ENCODE data around the gene PKNOX2. TPM values are rescaled to one million over a fixed set of nuclear protein-coding genes. Genes with fewer than 3 reads are reported as not detected.

Gene PKNOX2
- total and polyA plus RNA-seq, 2 of the 4 experiments (the other 2 are of a cell fraction) = 0.72 to 2.3 TPM

DNA sequence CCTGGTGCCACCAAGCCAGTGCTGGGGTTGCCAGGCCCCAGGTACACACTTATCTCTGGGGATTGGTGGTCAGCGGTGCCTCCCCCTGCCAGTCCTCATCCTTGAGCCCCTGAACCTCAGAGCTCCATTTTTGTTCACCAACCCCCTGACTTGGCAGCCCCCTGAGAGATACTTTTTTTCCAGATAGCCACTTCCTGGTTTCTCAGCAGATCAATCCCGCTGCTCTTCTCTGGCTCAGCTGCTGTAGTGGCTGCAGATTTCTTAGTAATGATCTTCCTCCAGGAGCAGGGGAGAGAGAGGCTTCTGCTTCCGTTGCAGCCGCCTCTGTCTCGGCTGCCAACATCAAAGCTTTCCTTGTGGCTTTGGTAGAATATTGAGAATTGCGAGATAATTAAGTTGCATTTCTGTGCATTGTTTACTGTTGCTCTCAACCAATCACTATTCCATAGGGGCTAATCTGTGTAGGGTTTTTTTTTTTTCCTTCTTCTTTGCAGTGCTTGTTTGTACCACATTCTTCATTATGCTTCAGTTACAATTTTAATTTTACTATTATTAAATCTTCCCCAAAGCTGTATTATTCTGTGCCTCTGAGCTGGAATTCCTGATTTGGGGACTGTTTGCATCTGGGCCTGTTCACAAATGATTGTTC lies 92.1 kb downstream of the PKNOX2 start:
- WGBS, 2 experiments (ENCODE audit: extremely low coverage in 2 of 2, insufficient read length in 1 of 2) = 57% methylated on average over 1 of the region's 6 CpGs; no CpG with 5 or more reads in 1 of the 2 experiments
- in situ Hi-C loops (cut with MboI; ENCODE audit: low sequenced_read_pairs) (no loop called here), intact Hi-C loops (cut with micrococcal nuclease) (no loop called here), dilution Hi-C loops (cut with HindIII; ENCODE audit: low sequenced_read_pairs, unreplicated experiment) (no loop called here)
- Histone ChIP-seq H3K4me2 (ENCODE audit: low read depth, low read length) (no peak overlapping the region), H2BK15ac (ENCODE audit: low read depth, low read length) (no peak overlapping the region; the same call in 2 of the 3 replicates), H4K8ac (ENCODE audit: low read depth in 2 of 2, low read length in 2 of 2) (no peak overlapping the region; a peak in 1 of 4 replicates), H3K23ac (ENCODE audit: low read depth, low read length) (no peak overlapping the region), H2BK5ac (ENCODE audit: low read depth, low read length, poor library complexity, severe bottlenecking) (no peak overlapping the region), H2AK5ac (ENCODE audit: low read depth, low read length) (no peak overlapping the region), H3K14ac (replicated peaks; ENCODE audit: low read depth, low read length) (no peak overlapping the region), H3K27me3 (ENCODE audit: control insufficient read depth, insufficient read depth, low read length) (no peaks in the 10 kb centered on the region; the same call in 1 of the 2 replicates), H3K56ac (ENCODE audit: extremely low read depth, insufficient read depth, low read length) (no peak overlapping the region), H3K4ac (ENCODE audit: low read depth, low read length) (no peak overlapping the region), H3K9ac (ENCODE audit: low read depth, low read length) (no peak overlapping the region), H3K4me1 (ENCODE audit: control insufficient read depth, insufficient read depth, low read length) (peaks cover 7% of the 10 kb centered on the region; the same call in 1 of the 2 replicates), H4K91ac (ENCODE audit: insufficient read depth, low read depth, low read length) (no peak overlapping the region), H2AK9ac (replicated peaks; ENCODE audit: low read depth, low read length, poor library complexity) (no peak overlapping the region), H2BK120ac (ENCODE audit: low read depth, low read length) (no peak overlapping the region), H4K20me1 (ENCODE audit: insufficient read depth, low read length) (no peaks in the 10 kb centered on the region), H3K27ac (ENCODE audit: insufficient read depth, low read length) (no peak overlapping the region), H3K9me1 (ENCODE audit: insufficient read depth, low read length) (peaks cover 4% of the 10 kb centered on the region; the same call in 1 of the 2 replicates), H3K79me1 (ENCODE audit: low read depth in 1 of 2, low read length in 2 of 2) (no peaks in the 10 kb centered on the region), H3K9me3 (ENCODE audit: control insufficient read depth, insufficient read depth, low read length) (no peaks in the 10 kb centered on the region), H4K5ac (ENCODE audit: low read depth, low read length) (no peak overlapping the region; the same call in 1 of the 2 replicates), H3K36me3 (ENCODE audit: control insufficient read depth, insufficient read depth, low read length) (no peaks in the 10 kb centered on the region), H3K4me3 (ENCODE audit: insufficient read depth, low read depth, low read length) (no peak overlapping the region), H2BK20ac (ENCODE audit: low read depth, low read length) (no peak overlapping the region), H3K18ac (ENCODE audit: low read depth, low read length) (no peak overlapping the region; the same call in 1 of the 2 replicates), H2AFZ (replicated peaks; ENCODE audit: low read length, poor library complexity) (peak overlapping the region; percentile 28)
- DNase-seq (no peak), ATAC-seq (ENCODE audit: low read depth) (no peak)
- ChIA-PET POLR2A (ENCODE audit: unreplicated experiment) (interaction anchor here (0.8 kb wide), 1 partner anchor 41 kb away, joined by 3 read pairs; no protein-coding TSS in a partner anchor), CTCF (no interaction called here)
- TF ChIP-seq, protein P1, sequence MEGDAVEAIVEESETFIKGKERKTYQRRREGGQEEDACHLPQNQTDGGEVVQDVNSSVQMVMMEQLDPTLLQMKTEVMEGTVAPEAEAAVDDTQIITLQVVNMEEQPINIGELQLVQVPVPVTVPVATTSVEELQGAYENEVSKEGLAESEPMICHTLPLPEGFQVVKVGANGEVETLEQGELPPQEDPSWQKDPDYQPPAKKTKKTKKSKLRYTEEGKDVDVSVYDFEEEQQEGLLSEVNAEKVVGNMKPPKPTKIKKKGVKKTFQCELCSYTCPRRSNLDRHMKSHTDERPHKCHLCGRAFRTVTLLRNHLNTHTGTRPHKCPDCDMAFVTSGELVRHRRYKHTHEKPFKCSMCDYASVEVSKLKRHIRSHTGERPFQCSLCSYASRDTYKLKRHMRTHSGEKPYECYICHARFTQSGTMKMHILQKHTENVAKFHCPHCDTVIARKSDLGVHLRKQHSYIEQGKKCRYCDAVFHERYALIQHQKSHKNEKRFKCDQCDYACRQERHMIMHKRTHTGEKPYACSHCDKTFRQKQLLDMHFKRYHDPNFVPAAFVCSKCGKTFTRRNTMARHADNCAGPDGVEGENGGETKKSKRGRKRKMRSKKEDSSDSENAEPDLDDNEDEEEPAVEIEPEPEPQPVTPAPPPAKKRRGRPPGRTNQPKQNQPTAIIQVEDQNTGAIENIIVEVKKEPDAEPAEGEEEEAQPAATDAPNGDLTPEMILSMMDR (conservative IDR thresholded peaks at IDR 0.05; ENCODE audit: low read depth, low read length) = no peak
- TF ChIP-seq, protein P2, sequence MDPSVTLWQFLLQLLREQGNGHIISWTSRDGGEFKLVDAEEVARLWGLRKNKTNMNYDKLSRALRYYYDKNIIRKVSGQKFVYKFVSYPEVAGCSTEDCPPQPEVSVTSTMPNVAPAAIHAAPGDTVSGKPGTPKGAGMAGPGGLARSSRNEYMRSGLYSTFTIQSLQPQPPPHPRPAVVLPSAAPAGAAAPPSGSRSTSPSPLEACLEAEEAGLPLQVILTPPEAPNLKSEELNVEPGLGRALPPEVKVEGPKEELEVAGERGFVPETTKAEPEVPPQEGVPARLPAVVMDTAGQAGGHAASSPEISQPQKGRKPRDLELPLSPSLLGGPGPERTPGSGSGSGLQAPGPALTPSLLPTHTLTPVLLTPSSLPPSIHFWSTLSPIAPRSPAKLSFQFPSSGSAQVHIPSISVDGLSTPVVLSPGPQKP (IDR thresholded peaks at IDR 0.05; ENCODE audit: borderline replicate concordance, low read depth, low read length) = no peak
- TF ChIP-seq POLR2A (IDR thresholded peaks at IDR 0.05; ENCODE audit: low read depth, low read length) (no peak), MXI1 (IDR thresholded peaks at IDR 0.05; ENCODE audit: borderline replicate concordance, low read depth, low read length) (no peak), RCOR1 (IDR thresholded peaks at IDR 0.05; ENCODE audit: insufficient replicate concordance, low read length) (no peak), MAFK (IDR thresholded peaks at IDR 0.05; ENCODE audit: low read depth, low read length) (no peak), RAD21 (IDR thresholded peaks at IDR 0.05; ENCODE audit: low read length) (no peak), BHLHE40 (IDR thresholded peaks at IDR 0.05; ENCODE audit: low read depth, low read length) (no peak), NFE2L2 (IDR thresholded peaks at IDR 0.05; ENCODE audit: low read depth, low read length) (no peak)
- TF ChIP-seq, protein P3, sequence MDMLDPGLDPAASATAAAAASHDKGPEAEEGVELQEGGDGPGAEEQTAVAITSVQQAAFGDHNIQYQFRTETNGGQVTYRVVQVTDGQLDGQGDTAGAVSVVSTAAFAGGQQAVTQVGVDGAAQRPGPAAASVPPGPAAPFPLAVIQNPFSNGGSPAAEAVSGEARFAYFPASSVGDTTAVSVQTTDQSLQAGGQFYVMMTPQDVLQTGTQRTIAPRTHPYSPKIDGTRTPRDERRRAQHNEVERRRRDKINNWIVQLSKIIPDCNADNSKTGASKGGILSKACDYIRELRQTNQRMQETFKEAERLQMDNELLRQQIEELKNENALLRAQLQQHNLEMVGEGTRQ (IDR thresholded peaks at IDR 0.05; ENCODE audit: low read depth, low read length) = no peak
- BruUV-seq (replicated peaks) = no TSS peak

Data from IMR-90 (cell line).